Kidney tubule cell (primary cell): ENCODE data around the gene TSR3.

Experiments used
- DNase-seq: peaks from one replicate; pipeline ENCODE4 v3.0.0-alpha.2; 2018; ENCODE audit warnings: low spot score

TSR3 gene

GRCh38 chr16:1308036-1308976 is 43.4 kb downstream of the TSR3 start:
- no peak for DNase-seq

- no peak for DNase-seq
These were observed 45.3 kb downstream of the TSR3 start for GRCh38 chr16:1306334-1306733.

- no peak for DNase-seq
These were observed 45.9 kb downstream of the TSR3 start for GRCh38 chr16:1305823-1306222.

- DNase-seq, result no peak
These were observed 50.1 kb downstream of the TSR3 start for GRCh38 chr16:1301562-1301961.

- peak; percentile 71 for DNase-seq
These were observed 50.8 kb downstream of the TSR3 start for GRCh38 chr16:1300664-1301476.

GRCh38 chr16:1299868-1300203 is 51.8 kb downstream of the TSR3 start:
- DNase-seq, result no peak
